Mucosa of gallbladder (tissue), 1 donor: Measurements from ENCODE around the gene ALG5. TPM values are rescaled to one million over a fixed set of nuclear protein-coding genes. Genes with fewer than 3 reads are reported as not detected.
A peak's percentile ranks its signal among the peaks of the same experiment; 100 is the strongest.

Source experiments
- DNase-seq: peaks from one replicate; pipeline ENCODE4 v3.0.0-alpha.2; 2020; ENCODE audit warnings: low spot score
- total RNA-seq: library from RNA; stranded (reverse); gene quantifications from one replicate; pipeline ENCODE4 v1.2.1, GENCODE V29; 2021
- donor health status: DM: no; HTN: no; CAD: no.

The ALG5 gene, protein sequence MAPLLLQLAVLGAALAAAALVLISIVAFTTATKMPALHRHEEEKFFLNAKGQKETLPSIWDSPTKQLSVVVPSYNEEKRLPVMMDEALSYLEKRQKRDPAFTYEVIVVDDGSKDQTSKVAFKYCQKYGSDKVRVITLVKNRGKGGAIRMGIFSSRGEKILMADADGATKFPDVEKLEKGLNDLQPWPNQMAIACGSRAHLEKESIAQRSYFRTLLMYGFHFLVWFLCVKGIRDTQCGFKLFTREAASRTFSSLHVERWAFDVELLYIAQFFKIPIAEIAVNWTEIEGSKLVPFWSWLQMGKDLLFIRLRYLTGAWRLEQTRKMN
- total RNA-seq: 39.4 TPM

DNA sequence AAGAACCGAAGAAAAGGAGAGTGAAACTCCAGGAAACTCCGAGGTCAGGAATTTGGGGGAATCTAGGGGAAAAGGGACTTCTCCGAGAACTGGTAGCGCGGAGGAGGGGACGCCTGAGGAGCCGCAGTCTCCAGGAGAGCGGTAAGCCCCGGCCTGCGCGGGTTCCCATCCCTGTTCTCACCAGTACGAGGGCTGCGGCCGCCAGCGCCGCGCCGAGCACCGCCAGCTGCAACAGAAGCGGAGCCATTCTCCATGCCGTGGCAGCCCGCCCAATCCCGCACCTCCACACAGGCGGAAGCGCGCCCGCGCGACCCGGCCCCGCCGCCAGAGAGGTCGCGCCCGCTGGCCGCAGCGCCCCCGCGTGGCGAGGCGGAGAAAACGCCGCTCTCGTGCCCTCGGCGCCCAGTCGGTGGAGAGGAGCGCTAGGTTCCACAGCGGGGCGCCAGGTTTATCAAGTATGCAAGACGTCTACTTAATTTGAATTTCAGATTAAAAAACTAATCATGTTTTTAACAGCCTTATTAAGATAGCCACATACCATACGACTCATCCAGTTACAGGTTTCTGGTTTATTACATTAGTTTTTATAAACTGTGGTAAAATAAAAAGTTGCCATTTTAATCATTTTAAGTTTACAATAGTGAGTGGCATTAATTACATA is at the start of gene ALG5:
Gene ALG5 (minus strand): TSS at position 287 of the 661 bp plus-strand sequence. CDS start 40 bp downstream, at position 247.
- DNase-seq: peak; percentile 91

DNA sequence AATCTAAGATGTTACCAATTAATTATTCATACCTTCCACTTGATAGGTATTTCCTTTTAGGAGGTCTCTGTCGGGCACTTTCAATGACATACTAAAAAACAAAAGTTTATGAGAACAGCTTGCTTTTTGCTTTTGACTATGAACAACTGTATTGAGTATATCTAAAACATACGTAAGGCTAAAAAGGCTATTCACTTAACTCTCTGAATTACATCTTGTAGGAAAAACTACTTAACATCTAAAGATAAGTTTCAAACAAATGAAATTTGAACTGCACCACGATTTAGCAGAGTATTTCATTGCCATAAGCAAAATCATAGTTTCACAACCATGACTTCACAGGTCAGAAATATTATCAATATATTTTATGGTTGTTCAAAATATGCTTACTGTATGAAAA is 48.7 kb upstream of the ALG5 start:
- no peak for DNase-seq

DNA sequence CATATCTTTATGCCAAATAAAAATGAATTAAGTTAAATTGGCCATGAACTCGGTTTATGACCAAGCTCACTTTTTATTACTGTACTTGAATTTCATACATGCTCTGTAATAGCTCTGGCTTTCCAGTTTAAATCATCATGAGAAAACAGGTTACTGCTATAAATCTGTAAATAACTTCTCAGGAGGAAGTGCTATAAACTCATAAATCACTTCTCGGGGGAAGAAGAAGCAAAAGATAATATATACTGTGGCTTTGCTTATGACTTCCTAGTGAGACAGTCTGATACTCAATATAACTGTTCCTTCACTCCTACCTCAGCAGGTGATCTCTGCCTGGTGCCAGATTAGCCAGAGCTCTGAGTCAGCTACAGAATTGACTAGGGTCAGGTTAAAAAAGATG is 47.9 kb upstream of the ALG5 start:
- no peak for DNase-seq

DNA sequence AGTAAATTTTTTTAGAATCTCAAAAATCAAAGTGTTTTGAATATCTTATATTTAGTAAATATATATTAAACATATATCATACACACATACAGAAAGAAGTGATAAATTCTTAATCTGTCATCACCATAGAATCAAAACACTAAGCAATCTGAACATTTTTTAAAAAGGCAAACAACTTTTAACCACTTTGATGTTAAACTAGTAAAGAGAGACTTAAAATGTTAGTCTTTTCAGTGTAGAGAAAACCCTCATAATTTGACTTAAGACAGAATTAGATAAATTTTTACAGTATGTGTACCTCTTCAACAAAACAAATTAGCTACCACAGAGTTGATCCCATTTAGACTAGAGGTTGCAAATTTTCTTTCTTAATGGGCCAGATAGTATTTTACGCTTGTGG is 46.9 kb upstream of the ALG5 start:
- DNase-seq: no peak

DNA sequence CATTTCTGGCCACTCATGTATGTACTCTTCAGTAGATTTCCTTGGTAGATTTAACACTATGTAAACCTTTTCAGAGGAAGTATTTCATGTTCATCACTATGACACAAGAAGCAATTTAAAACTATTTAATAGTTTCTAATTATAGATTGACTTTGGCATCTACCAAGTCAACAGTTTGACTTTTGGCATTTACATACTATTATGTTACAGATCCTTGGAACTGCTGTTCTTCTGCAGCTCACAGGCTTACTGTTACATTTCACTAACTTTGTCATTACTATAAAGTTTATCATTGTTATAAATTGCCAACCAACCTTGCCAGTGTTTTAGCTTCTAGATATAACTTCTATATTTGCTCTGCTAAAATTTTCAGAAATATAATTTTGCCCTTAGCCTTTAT is 41.6 kb upstream of the ALG5 start:
- DNase-seq: no peak

DNA sequence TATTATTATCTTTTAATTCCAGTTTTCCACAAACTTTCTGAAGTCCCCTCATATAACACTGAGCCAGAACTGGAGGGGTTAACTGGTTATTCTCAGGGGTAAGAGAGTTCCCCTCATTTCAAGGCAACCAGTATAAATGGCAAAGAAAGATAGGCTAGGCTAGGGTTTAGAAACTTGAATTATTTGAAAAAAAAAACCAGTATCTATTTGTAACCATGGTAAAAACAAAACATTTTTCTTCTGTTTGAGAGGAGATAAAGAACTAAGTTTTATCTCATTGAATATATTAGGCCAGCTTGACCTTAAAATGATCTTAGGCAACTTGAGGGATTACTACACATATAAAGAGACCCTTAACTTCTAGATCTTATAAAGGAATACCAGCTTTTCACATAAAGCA is 40.8 kb upstream of the ALG5 start:
- DNase-seq: no peak

DNA sequence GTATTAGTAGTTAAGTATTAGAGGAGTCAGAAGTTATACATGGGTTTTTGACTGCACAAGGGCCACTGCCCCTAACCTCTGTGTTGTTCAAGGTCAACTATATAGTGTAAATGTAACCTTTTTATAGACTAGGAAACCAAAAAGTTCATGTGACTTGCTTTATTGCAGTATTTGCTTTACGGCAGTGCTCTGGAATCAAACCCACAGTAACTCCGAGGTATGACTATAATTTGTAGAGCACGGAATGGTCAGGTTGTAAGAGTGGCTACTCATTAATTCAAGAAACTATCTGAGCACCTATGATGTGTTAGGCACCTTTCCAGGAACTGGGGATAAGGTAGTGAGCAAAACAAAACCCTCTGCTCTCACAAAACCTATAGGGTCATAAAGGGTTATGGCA is 38.1 kb upstream of the ALG5 start:
- no peak for DNase-seq

DNA sequence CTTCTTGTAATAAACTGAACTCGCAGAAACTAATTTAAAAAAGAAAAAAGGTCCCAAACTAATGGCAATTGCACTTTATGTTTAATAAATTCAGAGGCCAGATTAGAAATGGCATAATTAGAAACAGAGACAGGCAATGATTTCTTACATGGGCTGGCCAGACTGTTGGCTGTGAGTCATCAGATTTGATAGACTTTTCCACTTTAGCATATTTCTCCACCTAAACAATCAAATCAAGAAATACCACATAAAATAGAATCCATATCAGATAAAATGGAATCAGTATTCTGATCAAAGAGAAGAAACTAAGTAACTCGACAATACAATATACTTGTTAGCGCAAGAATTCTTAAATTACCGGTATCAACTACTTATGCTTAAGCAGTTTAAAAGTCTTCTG is 30.5 kb upstream of the ALG5 start:
- no peak for DNase-seq

DNA sequence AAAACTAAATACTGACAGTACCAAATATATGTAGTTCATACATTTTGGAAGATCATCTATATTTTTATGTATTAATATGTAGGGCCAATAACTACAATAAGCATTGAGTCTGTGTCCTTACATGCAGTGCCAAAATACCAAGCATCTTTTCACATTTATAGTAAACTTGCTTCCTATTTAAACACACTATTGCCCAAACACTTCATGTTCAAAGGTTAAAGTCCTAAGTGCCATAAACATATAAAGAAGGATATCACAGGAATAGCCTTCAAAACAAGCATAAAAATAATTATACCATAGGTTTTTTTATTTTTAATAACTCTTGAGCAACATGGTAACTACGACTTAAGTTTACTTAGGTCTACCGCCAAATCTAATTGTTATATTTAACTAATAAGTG is 28.5 kb upstream of the ALG5 start:
- DNase-seq: no peak

DNA sequence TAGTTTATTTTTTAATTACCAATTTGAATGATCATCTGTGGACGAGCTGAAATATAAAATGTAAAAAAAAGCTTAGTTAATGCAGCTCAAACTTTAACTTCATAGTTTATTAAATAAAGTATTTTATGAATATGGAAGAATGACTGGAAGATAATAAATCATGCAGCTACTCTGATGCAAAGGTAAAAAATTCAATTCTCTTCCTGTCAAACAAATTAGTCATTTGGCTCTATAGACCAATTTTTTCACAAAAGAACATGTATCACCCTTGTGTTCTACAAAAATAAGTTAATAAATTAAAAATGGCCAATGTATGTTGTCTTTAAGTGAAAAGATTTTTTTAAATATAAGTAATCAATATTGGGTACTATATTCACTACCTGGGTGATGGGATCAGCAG is 27.6 kb upstream of the ALG5 start:
- DNase-seq: no peak

DNA sequence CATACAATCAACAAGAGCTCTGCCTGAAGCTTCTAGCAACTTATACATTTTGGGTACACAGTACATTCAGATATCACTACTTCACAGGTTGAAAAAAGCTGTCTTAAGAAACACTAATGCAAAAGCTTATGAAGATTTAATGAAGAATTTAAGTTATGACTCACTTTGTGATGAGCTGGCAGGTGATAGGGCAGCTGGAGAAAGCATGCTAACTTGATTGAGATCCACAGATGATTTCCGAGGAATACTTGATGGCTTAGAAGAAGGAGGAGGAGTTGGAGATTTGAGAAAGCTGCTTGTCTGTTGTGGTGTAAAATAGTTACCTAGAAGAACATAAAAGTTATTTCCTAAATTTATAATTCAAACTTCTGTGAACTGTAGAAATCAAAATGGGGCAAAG is 24.7 kb upstream of the ALG5 start:
- DNase-seq: no peak

DNA sequence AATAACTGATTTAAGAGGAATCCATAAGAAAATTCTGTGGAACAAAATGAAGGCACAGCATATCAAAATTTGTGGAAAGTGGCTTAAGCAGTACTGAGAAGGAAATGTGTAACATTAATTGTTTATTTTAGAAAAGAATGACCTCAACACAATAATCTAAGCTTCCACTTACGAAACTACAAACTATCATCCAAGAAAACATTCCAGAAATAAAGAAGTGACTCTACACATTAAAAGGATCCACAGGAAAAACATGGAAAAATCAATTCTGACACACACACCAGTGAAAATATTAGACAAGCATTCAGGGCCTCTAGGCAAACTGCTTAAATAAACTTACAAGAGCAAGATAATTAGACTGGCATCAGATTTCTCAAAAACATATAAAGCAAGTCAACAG is 15.5 kb upstream of the ALG5 start:
- no peak for DNase-seq

DNA sequence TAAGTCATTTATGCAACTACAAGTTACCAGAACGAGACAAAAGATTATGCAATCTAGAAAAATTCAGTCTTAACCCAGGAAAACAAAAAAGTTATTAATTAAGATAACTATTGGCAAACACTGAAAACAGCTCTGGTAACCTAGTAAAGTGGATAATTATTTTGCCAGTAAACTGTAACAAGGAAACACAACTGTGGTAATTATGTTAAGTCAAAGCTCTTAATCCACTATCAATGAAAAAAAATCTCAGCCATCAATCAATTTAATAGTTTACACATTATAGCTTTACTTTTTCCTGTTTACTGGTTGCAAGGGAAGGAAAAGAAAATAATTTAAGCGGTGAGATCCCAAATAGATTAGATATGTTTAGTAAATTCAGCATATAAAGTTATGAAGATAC is 12.6 kb upstream of the ALG5 start:
- DNase-seq: no peak

DNA sequence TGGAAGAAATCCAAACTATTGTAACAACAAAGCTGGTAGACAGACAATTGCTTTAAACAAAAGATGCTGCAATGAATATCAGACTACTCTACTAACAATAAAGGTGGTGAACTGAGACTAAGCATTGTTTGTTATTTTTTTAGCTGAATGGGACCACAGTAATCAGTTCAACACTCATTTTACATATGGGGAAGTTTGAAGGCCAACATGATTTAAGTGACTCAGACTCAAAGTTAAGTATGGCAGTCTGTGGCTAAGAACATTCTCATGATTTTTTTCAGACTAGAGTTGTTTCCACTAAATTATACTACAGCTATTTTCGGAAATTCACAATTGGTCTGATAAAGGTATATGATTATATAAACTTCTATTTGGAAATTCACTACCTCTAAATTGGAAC is 11.9 kb upstream of the ALG5 start:
- no peak for DNase-seq

DNA sequence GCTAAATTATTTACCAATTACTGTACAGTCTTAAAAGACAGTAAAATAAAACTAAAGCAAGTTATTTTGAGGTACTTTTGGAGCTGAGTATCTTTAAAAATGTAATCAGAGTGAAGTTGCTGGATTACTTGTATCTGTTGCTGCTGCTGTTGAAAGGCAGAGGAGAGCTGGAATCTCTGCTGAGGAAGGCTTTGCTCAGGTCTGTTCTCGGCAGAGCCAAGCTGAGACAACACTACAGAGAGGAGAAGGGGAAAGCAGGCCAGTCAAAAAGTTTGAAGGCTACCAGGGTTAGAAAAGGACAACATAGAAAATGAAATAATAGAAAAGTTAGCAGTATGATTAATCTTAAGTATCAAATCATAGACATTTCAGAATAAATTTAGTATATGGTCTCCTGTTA is 11.3 kb upstream of the ALG5 start:
- no peak for DNase-seq

DNA sequence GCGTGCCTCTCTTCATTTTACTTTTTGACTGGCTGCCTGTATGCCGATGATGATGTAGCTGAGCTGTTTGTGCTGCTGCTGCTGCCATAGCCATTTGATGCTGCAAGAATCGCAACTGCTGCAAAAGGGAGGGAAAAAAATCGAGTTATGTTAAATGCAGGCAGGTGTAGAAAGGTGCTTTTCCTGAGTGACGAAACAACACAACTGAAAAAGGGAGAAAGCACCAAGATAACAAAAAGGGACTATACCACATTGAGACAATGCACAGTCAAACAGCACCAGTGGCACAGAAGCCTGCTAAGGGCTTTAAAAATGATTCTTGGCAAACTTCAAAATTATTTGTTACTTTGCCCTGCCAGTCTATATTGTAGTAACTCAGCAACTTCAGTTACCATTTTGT is 10.6 kb upstream of the ALG5 start:
- DNase-seq: no peak

DNA sequence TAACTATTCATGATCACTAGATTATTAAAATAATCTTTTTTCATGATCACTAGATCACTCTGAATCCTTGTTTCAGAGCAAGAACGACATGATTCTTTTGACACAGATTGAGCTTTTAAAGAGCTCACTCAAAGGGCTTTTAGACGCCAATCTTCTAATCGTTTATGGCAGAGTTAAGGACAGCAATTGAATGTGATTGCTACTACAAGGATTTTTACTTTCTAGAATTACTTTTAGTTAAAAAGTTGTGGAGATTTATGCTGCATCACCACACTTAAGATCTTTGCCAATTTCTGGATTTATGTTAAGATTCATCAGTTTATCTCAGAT is 2.7 kb upstream of the ALG5 start:
- no peak for DNase-seq

DNA sequence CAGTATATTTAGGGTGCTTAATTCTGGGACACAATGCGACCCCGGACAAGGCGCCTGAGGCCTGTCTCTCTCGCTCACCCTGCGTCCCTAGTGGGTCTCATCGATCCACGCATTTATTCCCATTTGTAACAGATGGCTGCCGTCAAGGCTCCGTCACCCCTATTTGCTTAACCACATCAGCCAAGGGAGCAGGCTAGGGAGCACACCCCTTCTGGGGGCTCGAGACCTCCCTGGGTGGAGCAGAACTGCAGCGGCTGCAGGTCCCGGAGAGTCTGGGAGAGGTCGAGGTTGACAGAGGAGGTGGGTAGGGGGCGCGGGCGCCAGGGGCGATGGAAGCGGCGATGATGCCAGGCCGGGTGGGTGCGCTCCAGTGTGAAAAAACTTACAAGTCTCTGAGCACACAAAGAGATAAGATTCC is 507 bp downstream of the ALG5 start:
- no peak for DNase-seq

DNA sequence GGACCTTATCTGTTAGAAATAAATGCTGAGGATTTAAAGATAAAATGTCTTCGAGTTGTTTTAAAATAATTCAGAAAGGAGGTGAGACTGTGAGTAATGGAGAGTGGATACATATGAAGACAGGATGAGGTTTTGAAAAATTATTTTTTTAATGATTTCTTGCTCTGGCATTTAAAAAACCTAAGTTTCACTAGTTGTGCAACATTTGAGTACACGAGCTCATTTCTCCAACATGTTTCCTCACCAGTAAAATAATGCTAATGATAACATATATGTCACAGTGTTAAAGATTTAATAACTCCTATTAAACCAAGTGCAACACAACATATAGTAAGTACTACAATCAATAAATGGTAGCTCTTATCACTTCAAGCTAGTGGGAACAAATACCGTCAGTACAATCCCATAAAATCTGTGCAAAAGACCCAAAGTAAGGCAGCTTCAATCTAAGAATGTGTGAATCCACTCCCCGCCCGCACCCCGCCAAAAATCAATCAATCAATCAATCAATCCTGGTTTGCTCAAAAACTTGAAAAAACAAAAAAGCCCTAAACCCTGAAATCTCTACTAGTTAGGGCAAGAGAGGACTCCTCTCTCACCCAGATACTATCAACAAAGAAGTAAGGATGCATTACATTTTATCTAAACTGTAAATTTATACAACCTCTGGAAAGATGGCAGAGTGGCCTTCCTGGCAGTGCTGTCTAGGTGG is 1.3 kb downstream of the ALG5 start:
- no peak for DNase-seq

DNA sequence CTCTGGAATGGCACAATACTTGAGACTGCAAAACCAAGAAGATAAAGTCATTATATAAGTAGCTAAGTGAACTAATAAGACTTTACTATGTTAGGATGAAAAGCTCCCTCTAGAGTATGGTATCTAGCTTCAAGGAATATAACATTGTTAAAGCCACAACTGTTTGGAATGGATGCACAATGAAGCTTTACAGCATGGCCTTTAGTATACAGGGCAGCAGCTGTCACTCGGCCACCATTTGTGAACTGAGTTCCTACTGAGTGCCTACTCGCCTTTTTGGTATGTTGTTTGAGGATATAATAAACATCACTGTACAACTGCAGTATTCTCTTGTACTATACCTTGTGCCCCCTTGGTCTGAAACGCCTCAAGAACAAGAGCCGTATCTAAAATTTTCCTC is 6.8 kb downstream of the ALG5 start:
- no peak for DNase-seq

DNA sequence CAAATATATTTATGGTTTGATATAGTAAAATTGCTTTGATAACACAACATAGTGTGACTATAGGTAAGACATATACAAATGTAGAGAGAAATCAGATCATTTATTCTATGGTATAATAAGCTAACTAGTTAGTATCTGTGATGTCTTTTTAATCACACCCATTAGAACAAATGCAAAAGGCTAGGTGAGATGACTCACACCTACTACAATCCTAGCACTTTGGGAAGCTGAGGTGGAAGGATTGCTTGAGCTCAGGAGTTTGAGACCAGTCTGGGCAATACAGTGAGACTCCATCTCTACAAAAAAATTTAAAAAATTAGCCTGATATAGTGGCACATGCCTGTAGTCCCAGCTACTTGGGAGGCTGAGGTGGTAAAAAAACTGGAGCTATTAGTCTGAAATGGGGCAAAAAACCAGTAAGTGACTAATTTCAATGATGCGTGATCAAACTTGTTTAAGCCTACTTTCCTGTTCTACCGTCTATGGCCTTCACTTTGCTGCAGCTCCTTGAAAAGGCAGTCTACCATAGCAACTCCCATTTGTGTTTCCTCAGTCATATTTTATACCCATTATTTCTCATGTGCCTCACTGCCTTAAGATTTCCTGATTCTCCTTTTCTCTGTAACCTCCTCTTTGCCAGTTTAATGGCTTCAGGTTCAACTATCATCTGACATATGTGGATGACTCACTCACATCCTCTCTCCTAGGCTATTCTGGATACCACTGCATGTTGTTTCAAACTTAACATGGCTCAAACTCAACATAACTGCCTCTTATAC is 12.5 kb downstream of the ALG5 start:
- no peak for DNase-seq

DNA sequence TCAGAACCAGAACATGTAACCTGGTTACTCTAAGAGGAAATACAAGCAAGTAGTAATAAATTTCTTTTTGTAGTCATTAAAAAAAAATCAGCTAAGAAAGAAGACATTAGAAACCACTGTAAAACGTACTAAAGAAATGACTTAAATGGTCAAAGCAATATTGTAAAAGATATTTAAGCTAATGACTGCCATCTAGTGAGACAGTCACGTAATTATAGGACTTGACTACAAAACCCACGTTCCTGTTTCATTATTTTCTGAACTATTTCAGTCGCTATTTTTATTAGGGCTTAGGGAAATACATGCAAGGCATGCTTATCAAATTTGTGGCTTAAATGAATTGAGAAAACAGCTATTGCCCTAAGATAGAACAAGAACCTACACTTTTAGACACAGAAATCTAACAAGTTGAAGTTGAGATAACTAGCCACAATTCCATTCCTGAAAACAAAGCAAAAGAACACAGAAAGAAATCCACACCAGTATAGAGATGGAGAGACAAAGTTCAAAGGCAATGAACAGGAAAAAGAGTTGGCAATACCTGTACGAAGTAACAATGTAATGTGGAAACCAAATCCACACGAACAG is 17.9 kb downstream of the ALG5 start:
- no peak for DNase-seq
